Measurements from ENCODE around the gene NRM.
"Not testable (repeated sequence)": the region's sequence is repeated elsewhere in the genome, so short reads cannot be mapped to it uniquely, and the experiment has no call there.

The NRM gene

DNA sequence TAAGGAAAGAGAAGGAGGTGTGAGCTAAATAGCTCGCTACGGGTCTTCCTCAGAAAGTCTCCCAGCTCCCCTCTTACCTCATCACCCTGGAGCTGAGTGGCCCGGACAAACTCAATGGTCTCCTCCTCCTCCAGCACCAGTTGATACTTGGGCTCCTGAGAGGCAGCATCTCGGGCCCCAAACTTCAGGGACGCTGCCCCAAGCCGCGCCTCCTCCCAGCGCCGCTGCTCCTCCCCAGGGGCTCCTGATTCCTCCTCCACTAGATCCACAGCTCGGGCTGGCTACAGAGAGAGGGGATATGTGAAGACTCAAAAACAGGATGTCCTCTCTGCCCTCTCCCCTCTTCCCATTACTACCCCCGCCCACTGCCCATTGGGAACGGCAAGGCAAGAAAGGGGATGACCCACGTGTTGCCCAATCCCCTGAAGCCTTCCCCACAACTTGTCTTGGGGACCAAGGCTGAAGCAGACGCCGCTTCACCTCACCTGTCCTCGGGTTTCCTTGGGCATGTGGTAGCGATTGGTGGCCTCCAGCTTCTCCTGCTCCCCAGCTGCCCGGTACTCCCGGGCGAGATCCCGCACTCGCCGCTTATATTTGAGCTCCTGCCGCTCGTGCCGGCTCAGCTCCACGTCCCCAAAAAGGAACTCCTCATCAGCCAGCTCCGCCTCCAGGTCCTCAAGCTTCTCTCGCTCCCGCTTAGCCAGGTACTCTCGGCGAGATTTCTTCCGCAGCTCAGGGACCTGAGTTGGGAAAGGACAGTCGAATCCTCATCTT, 25.6 kb downstream of the NRM start:
- no peak for DNase-seq

DNA sequence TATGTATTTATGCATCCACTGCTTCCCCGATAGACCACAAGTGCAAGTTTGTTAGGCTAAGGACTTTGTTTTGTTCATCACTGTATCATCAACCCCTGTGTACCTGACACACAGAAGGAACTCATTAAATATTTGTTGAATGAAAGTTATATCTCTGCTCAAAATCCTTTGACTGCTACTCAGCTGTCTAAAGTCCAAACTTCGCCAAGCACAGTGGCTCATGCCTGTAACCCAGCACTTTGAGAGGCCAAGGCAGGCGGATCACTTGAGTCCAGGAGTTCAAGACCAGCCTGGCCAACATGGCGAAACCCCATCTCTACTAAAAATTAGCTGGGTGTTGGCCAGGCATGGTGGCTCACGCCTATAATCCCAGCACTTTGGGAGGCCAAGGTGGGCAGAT, 32.9 kb downstream of the NRM start:
- DNase-seq = not testable (repeated sequence)

DNA sequence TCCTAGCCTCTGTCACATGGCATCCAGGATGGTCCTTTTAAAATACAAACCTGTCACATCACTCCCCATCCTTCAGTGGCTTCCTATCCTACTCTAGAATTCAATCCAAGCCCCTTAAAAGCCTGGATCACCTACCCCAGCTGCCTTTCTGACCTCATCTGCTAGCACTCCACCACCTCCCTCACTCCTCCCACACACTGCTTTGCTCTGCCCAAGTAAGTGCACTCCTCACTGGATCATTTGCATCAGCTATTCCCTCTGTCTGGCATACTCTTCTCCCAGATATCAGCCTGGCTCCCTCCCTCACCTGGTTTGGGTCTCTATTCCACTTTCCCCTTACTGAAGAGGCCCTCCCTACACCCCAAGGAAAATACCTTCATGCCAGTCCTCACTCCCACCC, 33.3 kb downstream of the NRM start:
- DNase-seq = no peak

DNA sequence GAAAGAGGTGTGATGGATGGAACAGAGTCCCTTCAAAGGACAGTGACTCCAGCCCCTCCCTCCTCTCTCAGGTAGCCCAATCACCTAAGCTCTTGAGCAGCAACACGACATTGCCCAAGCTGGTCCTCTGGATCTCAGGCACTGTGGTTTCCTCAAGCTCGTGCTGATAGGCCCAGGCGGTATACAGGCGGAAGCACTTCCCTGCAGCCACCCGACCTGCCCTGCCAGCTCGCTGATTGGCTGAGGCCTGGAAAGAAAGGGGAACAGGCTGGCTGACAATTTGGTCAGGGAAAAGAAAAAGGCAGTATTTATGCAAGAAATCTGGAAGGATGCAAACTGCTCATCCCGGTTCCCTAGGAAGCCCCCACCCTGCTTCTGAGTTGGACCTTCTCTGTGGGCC, 34.3 kb downstream of the NRM start:
- DNase-seq = no peak

DNA sequence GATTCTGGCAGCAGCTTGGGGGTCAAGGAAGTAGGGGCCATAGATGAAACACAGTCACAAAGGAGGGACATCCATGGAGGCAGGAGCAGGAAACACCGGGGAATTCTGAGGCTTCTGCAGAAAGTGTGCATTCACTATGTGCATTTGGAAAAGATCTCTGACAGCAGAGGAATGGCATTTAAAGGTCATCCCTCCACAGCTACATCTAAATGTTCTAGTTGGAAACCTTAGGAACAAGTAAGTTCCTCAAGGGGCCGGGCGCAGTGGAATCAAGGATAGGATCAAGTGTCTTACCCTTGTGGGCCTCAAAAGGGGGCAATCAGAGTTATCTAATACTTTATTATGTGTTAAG, 35.1 kb downstream of the NRM start:
- no peak for DNase-seq

DNA sequence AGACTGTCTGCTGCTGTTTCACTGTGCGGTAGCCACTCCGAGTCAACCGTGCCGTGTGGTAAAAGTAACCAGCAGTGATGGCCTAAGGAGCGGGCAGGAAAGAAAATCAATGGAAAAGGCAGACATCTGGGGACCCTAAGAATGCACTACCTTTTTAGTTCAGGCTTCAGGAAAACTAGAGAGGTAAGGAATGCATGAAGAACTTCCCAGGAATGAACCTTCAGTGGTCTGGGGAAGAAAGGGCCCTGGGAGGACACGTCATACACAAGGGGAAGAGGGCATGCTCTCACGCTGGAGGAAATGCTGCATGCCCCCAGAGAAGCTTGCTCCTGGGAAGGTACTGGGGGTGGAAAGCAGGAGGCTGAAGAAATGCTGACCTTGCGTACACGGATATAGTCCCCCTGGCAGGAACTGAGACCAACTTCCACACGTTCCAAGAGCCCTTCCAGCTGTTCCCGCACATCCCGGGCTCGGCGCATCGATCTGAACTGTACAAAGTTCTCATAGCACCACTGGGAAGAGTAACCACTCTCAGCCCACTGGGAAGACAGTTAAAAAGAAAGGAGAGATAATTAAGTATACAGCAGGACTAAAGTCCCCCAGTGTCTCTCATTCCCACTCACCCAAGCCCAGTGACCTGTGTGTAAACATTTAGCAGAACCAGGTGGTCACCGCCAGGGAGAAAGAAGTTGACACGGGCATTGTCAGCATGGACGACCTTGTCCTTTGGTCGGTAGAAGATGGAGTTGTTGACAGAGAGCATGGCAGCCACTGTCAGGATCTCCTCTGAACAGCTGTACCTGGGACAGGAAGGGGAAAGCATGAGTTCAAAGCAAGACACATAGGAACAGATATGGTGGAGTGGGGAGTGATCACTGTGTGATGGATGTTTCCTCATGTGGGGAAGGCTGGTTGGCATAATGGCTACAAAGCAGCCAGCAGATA, 35.7 kb downstream of the NRM start:
- no peak for DNase-seq

DNA sequence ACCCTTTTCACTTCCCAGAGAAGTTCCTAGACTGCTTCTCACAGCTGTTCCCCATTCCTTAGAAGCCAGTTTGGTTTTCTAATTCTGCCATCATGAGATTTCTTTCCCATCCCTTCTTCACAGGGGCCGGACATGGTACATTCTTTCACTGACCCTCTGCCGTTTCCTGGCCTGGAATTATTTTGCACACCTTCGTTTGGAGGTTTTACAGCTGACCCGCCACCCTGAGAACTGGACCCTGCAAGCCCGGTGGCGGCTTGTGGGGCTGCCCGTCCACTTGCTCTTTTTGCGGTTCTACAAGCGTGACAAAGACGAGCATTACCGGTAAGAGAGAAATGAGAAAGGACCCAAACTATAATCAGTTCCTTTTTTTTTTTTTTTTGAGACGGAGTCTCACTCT, 39.6 kb downstream of the NRM start:
- no peak for DNase-seq

DNA sequence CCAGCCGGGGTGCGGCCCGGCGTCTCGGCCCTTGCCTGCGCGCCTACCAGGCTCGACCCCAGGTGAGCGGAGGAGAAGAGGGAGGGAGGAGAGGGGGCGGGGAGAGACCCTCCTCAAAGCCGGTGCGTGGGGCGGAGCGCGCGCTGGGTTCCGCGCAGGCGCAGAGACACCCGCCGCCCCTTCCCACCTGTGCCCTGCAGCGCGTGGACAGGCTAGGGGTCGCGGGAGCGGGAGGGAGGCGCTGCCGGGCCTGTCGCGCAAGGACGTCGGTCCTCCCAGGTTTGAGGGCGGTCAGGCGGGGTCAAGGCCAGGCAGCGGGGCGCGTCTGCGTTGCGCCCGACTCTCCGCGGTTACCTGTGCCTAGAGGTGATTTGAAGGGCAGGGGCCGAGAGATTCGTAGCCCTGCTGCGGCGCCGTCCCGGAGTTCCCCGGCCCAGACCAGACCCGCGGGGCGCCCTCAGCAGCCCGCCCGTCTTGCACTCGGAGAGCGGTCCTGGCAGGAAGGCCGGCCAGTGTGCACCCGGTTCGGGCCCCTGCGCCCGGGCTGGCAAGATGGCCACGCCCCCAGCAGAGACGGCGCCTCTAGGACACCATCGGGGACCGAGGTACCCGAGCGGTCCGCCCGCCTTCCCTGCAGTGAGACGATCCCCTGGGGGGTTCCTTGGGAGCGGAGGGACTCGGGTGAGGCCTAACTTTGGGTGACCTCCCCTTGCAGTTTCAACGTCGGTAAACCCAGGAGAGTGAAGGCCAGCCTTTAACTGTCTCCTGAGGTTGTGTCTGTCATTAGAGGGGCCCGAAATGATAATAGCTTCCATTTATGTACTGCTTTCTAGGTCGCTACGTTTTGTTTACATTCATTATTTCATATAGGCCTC, 43.3 kb downstream of the NRM start:
- peak; percentile 79 to 81 for DNase-seq

DNA sequence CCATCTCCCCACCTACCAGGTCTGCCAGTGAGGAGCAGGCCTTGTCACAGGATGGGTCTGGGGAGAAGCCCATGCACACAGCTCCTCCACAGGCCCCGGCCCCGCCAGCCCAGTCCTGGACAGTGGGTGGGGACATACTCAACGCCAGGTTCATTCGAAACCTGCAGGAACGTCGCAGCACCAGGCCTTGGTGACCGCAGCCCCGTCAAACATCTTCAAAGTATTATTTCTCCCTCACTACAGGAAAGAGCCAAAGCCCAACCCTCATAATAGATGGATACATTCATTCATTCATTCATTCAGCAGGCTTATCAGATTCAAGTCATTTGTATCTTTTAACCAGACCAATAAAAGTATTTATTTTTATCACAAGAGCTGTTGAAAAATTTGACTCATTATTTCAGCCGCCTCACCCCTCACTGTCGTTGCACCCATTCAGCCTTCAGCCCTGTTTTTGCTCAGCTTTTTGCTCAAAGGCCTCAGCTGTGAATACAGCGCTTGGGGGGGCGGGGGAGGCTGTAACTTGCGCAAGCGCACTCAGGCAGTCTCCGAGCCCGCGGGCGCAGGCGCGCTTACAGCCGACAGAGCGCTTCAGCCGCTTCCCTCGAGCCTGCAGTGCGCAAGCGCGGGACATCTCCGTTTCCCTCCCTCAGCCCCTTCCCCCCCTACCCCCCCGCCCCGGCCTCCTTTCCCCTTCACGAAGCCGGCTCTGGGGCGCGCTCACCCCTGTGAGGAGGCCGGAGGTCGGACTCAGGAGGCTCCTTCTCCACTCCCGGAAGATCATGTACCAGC, 44.1 kb downstream of the NRM start, which contains the start of gene C6orf136:
TSS of gene C6orf136 (plus strand) at position 684 of the 792 bp plus-strand sequence. CDS start at position 783, 99 bp downstream.
- peak; percentile 92 to 93 for DNase-seq

DNA sequence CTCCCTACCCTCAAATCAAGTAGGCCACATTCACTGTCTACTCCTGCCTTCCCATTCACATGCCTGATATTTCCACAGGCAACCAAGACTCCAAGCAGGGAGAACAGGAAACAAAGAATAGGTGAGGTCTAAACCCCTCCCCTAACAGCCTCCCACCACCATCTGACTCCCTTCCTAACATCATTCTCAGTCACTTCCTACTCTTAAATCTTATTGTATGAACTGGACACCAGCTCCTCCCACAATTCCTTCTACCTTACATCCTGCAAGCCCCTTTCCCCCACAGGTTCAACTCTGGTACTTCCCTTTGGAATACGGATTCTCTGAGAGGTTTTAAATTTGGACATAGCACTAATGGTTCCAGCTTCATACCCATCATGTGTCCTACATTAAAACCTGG, 44.8 kb downstream of the NRM start:
- no peak for DNase-seq

DNA sequence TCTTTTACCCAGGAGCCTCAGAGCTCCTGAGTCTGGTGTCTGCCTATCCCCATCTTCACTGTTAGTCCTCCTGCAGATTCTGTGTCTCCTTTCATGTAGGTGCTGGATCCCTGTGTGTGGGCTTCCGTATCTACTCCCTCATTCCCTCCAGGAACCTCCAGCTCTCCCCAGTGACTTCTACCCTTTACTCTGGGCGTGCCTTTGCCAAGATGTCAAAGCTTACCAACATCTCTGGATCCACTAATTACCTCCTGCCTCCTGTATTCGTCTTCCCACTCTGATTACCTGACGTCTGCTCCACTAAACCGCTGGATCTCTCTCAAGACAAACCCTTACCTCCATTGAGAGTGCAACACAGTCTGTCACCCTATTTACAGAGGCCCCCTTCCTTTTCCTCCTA, 46.0 kb downstream of the NRM start:
- no peak for DNase-seq

DNA sequence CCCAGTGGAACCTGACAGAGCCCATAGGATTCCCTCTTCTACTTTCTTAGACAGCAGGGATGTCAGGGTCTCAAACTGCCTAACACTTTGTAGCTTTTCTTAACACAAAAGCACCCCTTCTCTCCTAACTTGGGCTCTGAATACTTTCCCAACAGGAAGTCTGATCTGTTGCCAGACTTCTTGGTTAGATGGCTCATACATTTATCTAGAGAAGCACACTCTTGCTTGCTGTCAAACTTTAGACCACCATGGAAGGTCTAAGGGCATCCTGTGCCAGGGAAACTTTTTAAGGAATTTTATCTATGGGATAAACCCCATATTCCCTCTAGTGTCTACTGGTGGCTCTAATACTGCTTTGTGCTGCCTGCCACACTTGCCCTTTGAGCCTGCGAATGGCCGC, 47.1 kb downstream of the NRM start:
- DNase-seq = no peak

DNA sequence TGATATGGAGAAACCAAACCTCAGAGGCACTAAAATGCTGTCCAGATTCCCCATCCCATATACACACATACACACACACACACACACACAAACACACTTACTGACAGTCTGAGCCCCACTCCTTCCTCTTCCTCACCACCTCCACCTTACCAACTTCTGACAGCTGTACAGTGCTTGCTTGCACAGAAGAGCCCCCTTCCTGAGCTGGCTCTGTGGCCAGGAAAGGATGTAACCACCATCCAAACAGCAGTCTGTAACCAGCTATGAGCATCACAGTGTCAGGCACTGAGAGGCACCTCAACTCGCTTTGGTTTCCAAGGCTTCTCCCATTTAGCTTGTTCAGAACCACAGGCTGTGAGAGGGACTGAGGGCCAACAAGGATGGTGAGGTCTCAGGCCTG, 49.7 kb downstream of the NRM start:
- DNase-seq = no peak

DNA sequence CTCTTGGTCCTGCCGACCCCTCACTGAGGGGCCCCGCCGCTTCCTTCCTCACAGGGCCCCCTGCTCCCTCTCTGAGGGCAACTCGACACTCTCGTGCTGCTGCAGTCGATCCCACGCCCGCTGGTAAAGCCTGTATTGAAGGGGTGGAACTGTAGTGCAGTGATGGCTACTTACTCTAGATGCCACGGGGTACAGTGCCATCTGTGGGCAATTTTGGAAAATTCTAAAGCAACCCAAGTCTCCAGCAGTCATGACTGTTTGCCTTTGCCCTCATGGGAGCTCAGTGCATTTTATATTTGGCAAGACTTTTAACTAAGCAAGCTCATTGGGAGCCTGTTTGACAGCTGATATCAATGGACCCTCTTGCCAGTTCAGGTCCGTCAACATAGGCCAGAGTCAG, 50.3 kb downstream of the NRM start:
- DNase-seq = no peak
